ENCODE results near the gene KLHL22. TPM values are rescaled to one million over a fixed set of nuclear protein-coding genes. Genes with fewer than 3 reads are reported as not detected.
"Not testable (repeated sequence)": the region's sequence is repeated elsewhere in the genome, so short reads cannot be mapped to it uniquely, and the experiment has no call there.

Gene KLHL22
- polyA plus RNA-seq, 2 donors, result 5.7 to 6.3 TPM

DNA sequence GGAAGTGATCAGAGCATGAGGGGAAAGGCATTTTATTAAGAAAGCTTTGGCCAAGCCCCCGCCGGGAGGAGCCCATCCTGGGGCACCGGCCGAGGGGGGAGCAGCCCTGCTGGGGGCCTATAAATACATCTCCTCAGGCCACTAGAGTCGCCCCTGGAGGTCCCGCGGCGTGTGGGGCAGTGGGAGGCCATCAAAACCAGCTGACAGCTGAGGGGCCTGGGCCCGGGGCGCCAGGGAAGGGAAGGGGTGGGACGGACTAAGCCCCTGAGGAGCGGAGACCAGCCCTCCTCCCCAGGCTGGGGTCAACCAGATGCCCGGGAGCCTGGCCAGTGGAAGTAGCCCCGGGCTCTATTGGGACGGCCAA lies 71.0 kb downstream of the KLHL22 start:
- Histone ChIP-seq H3K36me3 (ENCODE audit: control insufficient read depth in 2 of 2, insufficient read depth in 2 of 2, low read length in 1 of 2) (no peaks in the 10 kb centered on the region), H3K27ac (ENCODE audit: low read depth in 2 of 2, low read length in 1 of 2) (no peak overlapping the region), H3K4me3 (ENCODE audit: low read depth in 1 of 2, low read length in 2 of 2) (no peak overlapping the region), H3K9me3 (ENCODE audit: control insufficient read depth in 2 of 2, insufficient read depth in 1 of 2, low read depth in 1 of 2, low read length in 1 of 2) (peaks cover 0 to 3% of the 10 kb centered on the region in 2 donors), H3K27me3 (ENCODE audit: control insufficient read depth in 1 of 2, insufficient read depth in 2 of 2, low read length in 2 of 2) (no peaks in the 10 kb centered on the region), H3K4me1 (ENCODE audit: control insufficient read depth in 2 of 2, insufficient read depth in 2 of 2, low read length in 1 of 2) (peaks cover 5 to 16% of the 10 kb centered on the region in 2 donors)
- 74% methylated on average over 14 to 15 of the region's 15 CpGs for WGBS, 2 donors

DNA sequence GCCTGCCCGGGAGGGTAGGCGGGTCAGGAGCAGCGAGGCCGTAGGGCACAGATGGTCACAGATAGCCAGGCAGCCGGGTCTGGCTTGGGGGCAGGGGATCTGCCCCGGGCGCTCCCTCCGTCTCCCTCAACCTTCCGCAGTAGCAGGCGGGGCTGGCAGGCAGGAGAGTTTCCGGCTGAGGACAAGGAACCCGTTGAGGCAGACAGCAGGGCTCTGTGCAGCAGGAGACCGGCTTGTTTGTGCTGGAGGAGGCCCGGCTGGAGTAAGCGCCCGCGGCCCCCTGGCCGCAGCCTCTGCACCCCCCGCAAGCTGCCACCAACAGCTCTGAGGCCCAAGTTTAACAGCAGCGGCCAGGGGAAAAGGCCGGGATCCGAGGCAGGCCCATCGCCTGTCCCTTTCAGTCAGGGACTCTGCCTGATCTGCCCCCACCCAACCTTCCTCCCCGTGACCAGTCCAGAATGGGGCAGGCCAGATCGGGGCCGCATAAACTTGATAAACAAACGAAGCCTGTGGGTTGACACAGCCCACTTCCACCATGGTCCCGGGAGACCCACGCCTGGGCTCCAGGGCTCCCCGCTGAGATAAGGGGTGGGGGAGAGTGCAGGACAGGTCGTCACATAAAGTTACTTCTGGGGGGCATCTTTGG lies 71.6 kb downstream of the KLHL22 start:
- no peaks in the 10 kb centered on the region for H3K27me3 ChIP-seq (ENCODE audit: control insufficient read depth in 1 of 2, insufficient read depth in 2 of 2, low read length in 2 of 2)
- H3K9me3 ChIP-seq (ENCODE audit: control insufficient read depth in 2 of 2, insufficient read depth in 1 of 2, low read depth in 1 of 2, low read length in 1 of 2), result peaks cover 0 to 3% of the 10 kb centered on the region in 2 donors
- H3K36me3 ChIP-seq (ENCODE audit: control insufficient read depth in 2 of 2, insufficient read depth in 2 of 2, low read length in 1 of 2), result no peaks in the 10 kb centered on the region
- WGBS, 2 donors, result 53 to 61% methylated on average over 31 of the region's 31 CpGs
- H3K4me3 ChIP-seq (ENCODE audit: low read depth in 1 of 2, low read length in 2 of 2), result no peak overlapping the region
- no peak overlapping the region for H3K27ac ChIP-seq (ENCODE audit: low read depth in 2 of 2, low read length in 1 of 2)
- peaks cover 2 to 15% of the 10 kb centered on the region in 2 donors for H3K4me1 ChIP-seq (ENCODE audit: control insufficient read depth in 2 of 2, insufficient read depth in 2 of 2, low read length in 1 of 2)

GRCh38 chr22:20423008-20423905 lies 72.3 kb downstream of the KLHL22 start:
- Histone ChIP-seq H3K4me3 (ENCODE audit: low read depth in 1 of 2, low read length in 2 of 2) (no peak overlapping the region), H3K27ac (ENCODE audit: low read depth in 2 of 2, low read length in 1 of 2) (no peak overlapping the region), H3K4me1 (ENCODE audit: control insufficient read depth in 2 of 2, insufficient read depth in 2 of 2, low read length in 1 of 2) (peaks cover 2 to 15% of the 10 kb centered on the region in 2 donors), H3K36me3 (ENCODE audit: control insufficient read depth in 2 of 2, insufficient read depth in 2 of 2, low read length in 1 of 2) (no peaks in the 10 kb centered on the region), H3K9me3 (ENCODE audit: control insufficient read depth in 2 of 2, insufficient read depth in 1 of 2, low read depth in 1 of 2, low read length in 1 of 2) (peaks cover 0 to 3% of the 10 kb centered on the region in 2 donors), H3K27me3 (ENCODE audit: control insufficient read depth in 1 of 2, insufficient read depth in 2 of 2, low read length in 2 of 2) (no peaks in the 10 kb centered on the region)
- 50 to 56% methylated on average over 20 of the region's 20 CpGs for WGBS, 2 donors

DNA sequence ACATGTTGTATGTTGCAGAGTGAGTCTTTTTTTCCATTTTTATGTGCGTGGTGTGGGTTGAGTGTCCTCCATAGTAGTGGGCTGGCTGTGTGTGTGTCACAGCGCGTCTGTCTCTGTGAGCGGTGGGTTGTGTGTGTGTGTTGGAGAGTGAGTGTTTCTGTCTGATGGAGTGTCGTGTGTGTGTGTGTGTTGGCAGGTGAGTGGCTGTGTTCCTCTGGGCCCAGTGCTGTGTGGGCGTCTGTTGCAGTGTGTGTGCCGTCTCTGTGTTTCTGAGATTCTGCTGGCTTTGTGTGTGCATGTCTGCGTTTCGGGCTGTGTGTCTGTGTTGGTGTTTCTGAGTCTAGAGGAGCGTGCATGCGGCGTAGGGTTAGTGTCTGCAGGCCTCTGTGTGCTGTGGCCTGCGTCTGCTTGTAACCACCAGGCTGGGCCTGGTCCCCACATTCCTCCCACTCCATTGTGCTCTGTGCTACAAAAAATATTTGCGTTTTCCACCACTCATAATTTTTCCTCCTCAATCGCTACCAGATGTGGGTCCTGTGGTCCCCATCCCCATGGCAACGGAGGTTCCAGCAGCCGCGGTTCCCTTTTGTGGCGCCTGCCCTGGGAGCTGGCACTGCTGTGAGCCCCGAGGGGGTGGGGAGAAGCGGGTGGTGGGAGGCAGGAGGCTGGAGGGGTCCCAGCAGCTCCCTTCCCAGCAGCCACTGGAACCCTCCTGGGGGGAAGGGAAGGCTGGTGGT lies 73.2 kb downstream of the KLHL22 start:
- peaks cover 2 to 15% of the 10 kb centered on the region in 2 donors for H3K4me1 ChIP-seq (ENCODE audit: control insufficient read depth in 2 of 2, insufficient read depth in 2 of 2, low read length in 1 of 2)

GRCh38 chr22:20421507-20421874 lies 74.1 kb downstream of the KLHL22 start:
- Histone ChIP-seq H3K27ac (ENCODE audit: low read depth in 2 of 2, low read length in 1 of 2) (no peak overlapping the region), H3K36me3 (ENCODE audit: control insufficient read depth in 2 of 2, insufficient read depth in 2 of 2, low read length in 1 of 2) (no peaks in the 10 kb centered on the region), H3K27me3 (ENCODE audit: control insufficient read depth in 1 of 2, insufficient read depth in 2 of 2, low read length in 2 of 2) (no peaks in the 10 kb centered on the region), H3K4me3 (ENCODE audit: low read depth in 1 of 2, low read length in 2 of 2) (no peak overlapping the region), H3K4me1 (ENCODE audit: control insufficient read depth in 2 of 2, insufficient read depth in 2 of 2, low read length in 1 of 2) (peaks cover 2 to 15% of the 10 kb centered on the region in 2 donors), H3K9me3 (ENCODE audit: control insufficient read depth in 2 of 2, insufficient read depth in 1 of 2, low read depth in 1 of 2, low read length in 1 of 2) (peaks cover 0 to 3% of the 10 kb centered on the region in 2 donors)
- WGBS, 2 donors, result 79 to 86% methylated on average over 7 of the region's 7 CpGs

More for the DNA sequence above, 73.2 kb downstream of the KLHL22 start:
- H3K27me3 ChIP-seq (ENCODE audit: control insufficient read depth in 1 of 2, insufficient read depth in 2 of 2, low read length in 2 of 2), result no peaks in the 10 kb centered on the region
- H3K9me3 ChIP-seq (ENCODE audit: control insufficient read depth in 2 of 2, insufficient read depth in 1 of 2, low read depth in 1 of 2, low read length in 1 of 2), result peaks cover 0 to 3% of the 10 kb centered on the region in 2 donors
- H3K4me3 ChIP-seq (ENCODE audit: low read depth in 1 of 2, low read length in 2 of 2), result no peak overlapping the region
- 53 to 61% methylated on average over 21 of the region's 21 CpGs for WGBS, 2 donors
- H3K36me3 ChIP-seq (ENCODE audit: control insufficient read depth in 2 of 2, insufficient read depth in 2 of 2, low read length in 1 of 2), result no peaks in the 10 kb centered on the region
- no peak overlapping the region for H3K27ac ChIP-seq (ENCODE audit: low read depth in 2 of 2, low read length in 1 of 2)

- Histone ChIP-seq H3K27ac (ENCODE audit: low read depth in 2 of 2, low read length in 1 of 2) (no peak overlapping the region), H3K9me3 (ENCODE audit: control insufficient read depth in 2 of 2, insufficient read depth in 1 of 2, low read depth in 1 of 2, low read length in 1 of 2) (peaks cover 0 to 3% of the 10 kb centered on the region in 2 donors), H3K4me3 (ENCODE audit: low read depth in 1 of 2, low read length in 2 of 2) (no peak overlapping the region), H3K36me3 (ENCODE audit: control insufficient read depth in 2 of 2, insufficient read depth in 2 of 2, low read length in 1 of 2) (no peaks in the 10 kb centered on the region), H3K4me1 (ENCODE audit: control insufficient read depth in 2 of 2, insufficient read depth in 2 of 2, low read length in 1 of 2) (peaks cover 2 to 7% of the 10 kb centered on the region in 2 donors), H3K27me3 (ENCODE audit: control insufficient read depth in 1 of 2, insufficient read depth in 2 of 2, low read length in 2 of 2) (no peaks in the 10 kb centered on the region)
- 85 to 91% methylated on average over 11 of the region's 11 CpGs for WGBS, 2 donors
These were observed 75.3 kb downstream of the KLHL22 start for GRCh38 chr22:20420157-20420842.

- Histone ChIP-seq H3K9me3 (ENCODE audit: control insufficient read depth in 2 of 2, insufficient read depth in 1 of 2, low read depth in 1 of 2, low read length in 1 of 2) (peaks cover 0 to 3% of the 10 kb centered on the region in 2 donors), H3K36me3 (ENCODE audit: control insufficient read depth in 2 of 2, insufficient read depth in 2 of 2, low read length in 1 of 2) (no peaks in the 10 kb centered on the region), H3K27ac (ENCODE audit: low read depth in 2 of 2, low read length in 1 of 2) (no peak overlapping the region), H3K4me1 (ENCODE audit: control insufficient read depth in 2 of 2, insufficient read depth in 2 of 2, low read length in 1 of 2) (peaks cover 2% of the 10 kb centered on the region in 2 donors), H3K27me3 (ENCODE audit: control insufficient read depth in 1 of 2, insufficient read depth in 2 of 2, low read length in 2 of 2) (no peaks in the 10 kb centered on the region), H3K4me3 (ENCODE audit: low read depth in 1 of 2, low read length in 2 of 2) (no peak overlapping the region)
- WGBS, 2 donors, result 83 to 93% methylated on average over 2 of the region's 2 CpGs
These were observed 76.0 kb downstream of the KLHL22 start for GRCh38 chr22:20419664-20419951.

DNA sequence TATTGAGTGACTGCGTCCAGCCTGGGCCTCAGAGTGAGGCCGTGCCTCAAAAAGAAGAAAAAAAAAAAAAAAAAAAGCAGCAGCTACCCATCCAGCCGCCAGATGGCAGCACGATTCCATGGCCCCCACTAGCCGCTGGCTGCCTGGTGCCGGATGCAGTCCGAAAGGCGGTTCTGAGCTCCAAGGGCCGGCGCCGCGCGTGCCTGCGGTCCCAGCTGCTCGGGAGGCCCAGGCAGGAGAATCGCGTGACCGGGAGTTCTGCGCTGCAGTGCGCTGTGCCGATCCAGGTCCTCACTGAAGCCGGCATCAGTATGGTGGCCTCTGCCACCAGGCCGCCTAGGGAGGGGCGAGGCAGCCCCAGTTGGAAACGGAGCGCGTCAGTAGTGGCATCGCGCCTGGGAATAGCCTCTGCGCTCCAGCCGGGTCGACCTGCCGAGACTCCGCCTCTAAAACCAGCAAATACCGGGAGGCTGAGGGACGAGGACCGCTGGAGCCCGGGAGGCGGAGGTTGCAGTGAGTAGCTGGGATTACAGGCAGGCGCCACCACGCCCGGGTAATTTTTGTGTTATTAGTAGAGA lies 77.3 kb downstream of the KLHL22 start:
- Histone ChIP-seq H3K9me3 (ENCODE audit: control insufficient read depth in 2 of 2, insufficient read depth in 1 of 2, low read depth in 1 of 2, low read length in 1 of 2) (no peaks in the 10 kb centered on the region), H3K4me3 (ENCODE audit: low read depth in 1 of 2, low read length in 2 of 2) (no peak overlapping the region), H3K4me1 (ENCODE audit: control insufficient read depth in 2 of 2, insufficient read depth in 2 of 2, low read length in 1 of 2) (peaks cover 2% of the 10 kb centered on the region in 2 donors), H3K36me3 (ENCODE audit: control insufficient read depth in 2 of 2, insufficient read depth in 2 of 2, low read length in 1 of 2) (no peaks in the 10 kb centered on the region), H3K27me3 (ENCODE audit: control insufficient read depth in 1 of 2, insufficient read depth in 2 of 2, low read length in 2 of 2) (no peaks in the 10 kb centered on the region), H3K27ac (ENCODE audit: low read depth in 2 of 2, low read length in 1 of 2) (peak overlapping the region in 1 of 2 donors; percentile 2)
- 15 to 16% methylated on average over 35 to 42 of the region's 42 CpGs for WGBS, 2 donors

DNA sequence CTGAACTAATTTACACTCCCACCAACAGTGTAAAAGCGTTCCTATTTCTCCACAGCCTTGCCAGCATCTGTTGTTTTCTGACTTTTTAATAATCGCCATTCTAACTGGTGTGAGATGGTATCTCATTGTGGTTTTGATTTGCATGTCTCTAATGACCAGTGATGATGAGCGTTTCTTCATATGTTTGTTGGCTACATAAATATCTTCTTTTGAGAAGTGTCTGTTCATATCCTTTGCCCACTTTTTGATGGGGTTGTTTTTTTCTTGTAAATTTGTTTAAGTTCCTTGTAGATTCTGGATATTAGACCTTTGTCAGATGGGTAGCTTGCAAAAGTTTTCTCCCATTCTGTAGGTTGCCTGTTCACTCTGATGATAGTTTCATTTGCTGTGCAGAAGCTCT lies 79.9 kb downstream of the KLHL22 start:
- WGBS, 2 donors, result 84 to 86% methylated on average over 3 of the region's 3 CpGs

More for the DNA sequence above, 79.9 kb downstream of the KLHL22 start:
- not testable (repeated sequence) for H3K4me3 ChIP-seq (ENCODE audit: low read depth in 1 of 2, low read length in 2 of 2); H3K36me3 ChIP-seq (ENCODE audit: control insufficient read depth in 2 of 2, insufficient read depth in 2 of 2, low read length in 1 of 2); H3K4me1 ChIP-seq (ENCODE audit: control insufficient read depth in 2 of 2, insufficient read depth in 2 of 2, low read length in 1 of 2); H3K9me3 ChIP-seq (ENCODE audit: control insufficient read depth in 2 of 2, insufficient read depth in 1 of 2, low read depth in 1 of 2, low read length in 1 of 2); H3K27ac ChIP-seq (ENCODE audit: low read depth in 2 of 2, low read length in 1 of 2); H3K27me3 ChIP-seq (ENCODE audit: control insufficient read depth in 1 of 2, insufficient read depth in 2 of 2, low read length in 2 of 2)
